ENCODE results near the gene WNT9A.

The WNT9A gene

GRCh38 chr1:227896710-227897655, 50.7 kb downstream of the WNT9A start:
- H3K36me3 Mint-ChIP-seq (ENCODE audit: insufficient read depth) = no peaks in the 10 kb centered on the region
- no peak overlapping the region for H3K27ac Mint-ChIP-seq (ENCODE audit: low read depth)
- ATAC-seq (replicated peaks; ENCODE audit: extremely low read depth, poor library complexity, severe bottlenecking) = no peak
- peaks cover 9% of the 10 kb centered on the region for H3K4me1 Mint-ChIP-seq
- H3K4me3 Mint-ChIP-seq = no peak overlapping the region
- DNase-seq (ENCODE audit: low spot score in 2 of 2) = peak in 1 of 2 donors; percentile 5
- H3K27me3 Mint-ChIP-seq = no peaks in the 10 kb centered on the region
- H3K9me3 Mint-ChIP-seq = no peaks in the 10 kb centered on the region

- Mint-ChIP-seq H3K4me3 (no peak overlapping the region), H3K36me3 (ENCODE audit: insufficient read depth) (no peaks in the 10 kb centered on the region), H3K27ac (ENCODE audit: low read depth) (no peak overlapping the region), H3K4me1 (peaks cover 9% of the 10 kb centered on the region), H3K9me3 (no peaks in the 10 kb centered on the region), H3K27me3 (no peaks in the 10 kb centered on the region)
- DNase-seq (ENCODE audit: low spot score in 2 of 2) (peak in 1 of 2 donors; percentile 8), ATAC-seq (replicated peaks; ENCODE audit: extremely low read depth, poor library complexity, severe bottlenecking) (no peak)
These were observed 51.7 kb downstream of the WNT9A start for GRCh38 chr1:227895828-227896685.

DNA sequence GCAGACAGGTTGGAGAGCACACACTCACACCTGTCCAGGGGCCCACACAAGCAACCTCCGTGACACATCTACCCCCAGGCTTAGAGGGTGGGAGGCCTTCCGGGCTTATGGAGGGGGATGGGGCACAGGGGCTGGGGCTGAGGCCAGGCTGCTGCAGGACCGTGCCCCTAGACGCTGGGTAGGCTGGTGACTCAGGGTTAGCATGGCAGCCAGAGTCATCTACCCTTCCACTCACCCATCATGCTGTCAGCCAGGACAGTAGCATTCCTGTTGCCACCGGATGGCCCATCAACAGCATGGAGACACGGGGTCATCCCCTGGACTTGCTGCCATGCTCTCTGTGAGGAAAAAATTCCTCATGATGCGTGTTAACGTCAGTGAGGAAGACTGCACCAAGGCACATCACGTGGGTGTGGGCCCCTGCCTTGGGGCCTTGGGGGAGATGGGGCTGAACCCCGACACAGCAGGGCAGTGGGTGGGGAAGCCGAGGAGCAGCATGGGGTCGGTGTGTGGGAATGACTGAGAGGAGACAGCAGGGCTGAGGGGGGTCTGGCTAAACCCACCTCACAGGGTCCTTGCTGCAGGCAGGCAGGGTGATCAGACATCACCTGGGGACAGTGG, 52.8 kb downstream of the WNT9A start:
- H3K4me3 Mint-ChIP-seq = no peak overlapping the region
- no peak for ATAC-seq (replicated peaks; ENCODE audit: extremely low read depth, poor library complexity, severe bottlenecking)
- no peak for DNase-seq (ENCODE audit: low spot score in 2 of 2)
- H3K27me3 Mint-ChIP-seq = no peaks in the 10 kb centered on the region
- peaks cover 9% of the 10 kb centered on the region for H3K4me1 Mint-ChIP-seq
- no peak overlapping the region for H3K27ac Mint-ChIP-seq (ENCODE audit: low read depth)
- no peaks in the 10 kb centered on the region for H3K9me3 Mint-ChIP-seq
- no peaks in the 10 kb centered on the region for H3K36me3 Mint-ChIP-seq (ENCODE audit: insufficient read depth)

DNA sequence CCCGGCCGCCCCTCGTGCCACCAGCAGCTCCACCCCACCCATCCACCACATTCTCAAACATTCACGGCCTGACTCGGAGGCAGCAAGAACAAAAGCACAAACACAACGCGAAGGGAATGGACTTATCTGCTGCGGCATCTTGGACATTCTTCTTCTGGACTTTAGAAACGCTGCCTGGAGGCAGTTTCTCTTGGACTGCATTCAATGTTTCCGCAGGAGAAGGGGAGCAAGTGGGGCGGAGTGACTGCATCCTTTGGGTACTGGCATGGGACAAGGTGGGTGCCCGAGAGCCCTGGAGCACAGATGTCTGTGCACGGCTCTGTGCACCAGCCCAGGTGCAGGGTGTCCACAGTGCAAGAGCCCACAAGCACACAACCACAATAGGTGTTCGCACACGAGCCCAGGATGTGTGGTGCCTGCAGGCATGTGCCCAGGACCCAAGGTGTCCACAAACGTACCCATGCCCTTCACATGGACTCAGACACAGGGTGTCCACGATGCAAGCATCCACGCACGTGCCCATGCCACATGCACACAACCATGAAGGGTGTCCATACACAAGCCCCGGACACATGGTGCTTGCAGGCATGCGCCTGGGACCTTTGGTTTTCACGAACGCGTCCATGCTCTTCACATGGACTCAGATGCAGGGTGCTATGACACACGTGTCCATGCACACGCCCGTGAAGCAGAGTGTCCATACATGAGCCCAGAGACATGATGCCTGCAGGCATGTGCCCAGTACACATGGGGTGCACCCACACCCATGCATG, 53.6 kb downstream of the WNT9A start:
- ATAC-seq (replicated peaks; ENCODE audit: extremely low read depth, poor library complexity, severe bottlenecking) (no peak), DNase-seq (ENCODE audit: low spot score in 2 of 2) (peak in 1 of 2 donors; percentile 8)
- Mint-ChIP-seq H3K27ac (ENCODE audit: low read depth) (no peak overlapping the region), H3K36me3 (ENCODE audit: insufficient read depth) (no peaks in the 10 kb centered on the region), H3K4me3 (no peak overlapping the region), H3K4me1 (peaks cover 9% of the 10 kb centered on the region), H3K9me3 (no peaks in the 10 kb centered on the region), H3K27me3 (no peaks in the 10 kb centered on the region)

GRCh38 chr1:227893300-227893948, 54.3 kb downstream of the WNT9A start:
- DNase-seq (ENCODE audit: low spot score in 2 of 2) (peak in 1 of 2 donors; percentile 7), ATAC-seq (replicated peaks; ENCODE audit: extremely low read depth, poor library complexity, severe bottlenecking) (no peak)
- H3K27me3 Mint-ChIP-seq = no peaks in the 10 kb centered on the region
- no peaks in the 10 kb centered on the region for H3K9me3 Mint-ChIP-seq
- H3K27ac Mint-ChIP-seq (ENCODE audit: low read depth) = no peak overlapping the region
- peaks cover 3% of the 10 kb centered on the region for H3K4me1 Mint-ChIP-seq
- no peaks in the 10 kb centered on the region for H3K36me3 Mint-ChIP-seq (ENCODE audit: insufficient read depth)
- H3K4me3 Mint-ChIP-seq = no peak overlapping the region

DNA sequence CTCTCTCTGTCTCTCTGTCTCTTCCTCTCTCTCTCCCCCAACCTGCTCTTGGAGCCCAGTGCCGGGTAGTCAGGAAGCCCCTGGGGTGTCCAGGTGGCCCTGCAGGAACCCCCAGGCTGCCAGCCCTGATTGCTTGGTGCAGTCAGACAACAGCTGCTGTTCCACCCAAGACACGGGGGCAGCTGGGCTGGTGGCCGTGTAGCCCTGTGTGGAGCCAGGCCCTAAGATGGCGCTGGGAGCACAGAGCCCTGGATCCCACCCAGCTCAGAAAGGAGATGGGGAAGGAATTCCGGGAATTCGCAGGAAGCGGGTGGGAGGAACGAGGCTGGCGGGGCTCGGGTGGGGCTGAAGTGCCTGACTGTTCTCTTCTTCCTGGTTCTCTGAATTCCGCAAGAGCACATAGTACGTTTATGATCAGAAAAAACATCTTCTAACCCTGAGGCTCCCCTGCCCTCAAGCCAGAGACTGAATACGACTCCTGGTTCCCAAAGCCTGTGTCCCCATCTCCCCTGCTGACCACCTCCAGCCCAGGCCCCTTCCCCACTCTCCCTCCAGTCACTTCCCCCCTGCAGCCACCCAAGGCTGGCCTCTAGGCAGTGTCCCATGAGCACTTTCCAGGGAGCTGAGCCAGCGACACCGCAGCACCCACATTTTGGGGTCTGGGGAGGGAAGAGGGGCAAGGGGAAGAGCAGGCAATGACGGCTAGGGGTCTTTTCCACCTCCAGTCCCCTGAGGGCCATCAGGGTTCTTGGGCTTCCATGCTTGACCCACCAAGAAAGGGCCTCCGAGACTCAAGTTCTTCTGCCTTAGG, 55.0 kb downstream of the WNT9A start:
- H3K36me3 Mint-ChIP-seq (ENCODE audit: insufficient read depth) = peaks cover 3% of the 10 kb centered on the region
- no peaks in the 10 kb centered on the region for H3K4me1 Mint-ChIP-seq
- no peaks in the 10 kb centered on the region for H3K9me3 Mint-ChIP-seq
- DNase-seq (ENCODE audit: low spot score in 2 of 2) (no peak), ATAC-seq (replicated peaks; ENCODE audit: extremely low read depth, poor library complexity, severe bottlenecking) (no peak)
- H3K27me3 Mint-ChIP-seq = no peaks in the 10 kb centered on the region
- H3K4me3 Mint-ChIP-seq = no peak overlapping the region
- H3K27ac Mint-ChIP-seq (ENCODE audit: low read depth) = no peak overlapping the region

- H3K9me3 Mint-ChIP-seq = no peaks in the 10 kb centered on the region
- no peak overlapping the region for H3K4me3 Mint-ChIP-seq
- no peak overlapping the region for H3K27ac Mint-ChIP-seq (ENCODE audit: low read depth)
- DNase-seq (ENCODE audit: low spot score in 2 of 2) (no peak), ATAC-seq (replicated peaks; ENCODE audit: extremely low read depth, poor library complexity, severe bottlenecking) (no peak)
- H3K36me3 Mint-ChIP-seq (ENCODE audit: insufficient read depth) = peaks cover 3% of the 10 kb centered on the region
- H3K27me3 Mint-ChIP-seq = no peaks in the 10 kb centered on the region
- H3K4me1 Mint-ChIP-seq = no peaks in the 10 kb centered on the region
These were observed 55.7 kb downstream of the WNT9A start for GRCh38 chr1:227891955-227892488.

DNA sequence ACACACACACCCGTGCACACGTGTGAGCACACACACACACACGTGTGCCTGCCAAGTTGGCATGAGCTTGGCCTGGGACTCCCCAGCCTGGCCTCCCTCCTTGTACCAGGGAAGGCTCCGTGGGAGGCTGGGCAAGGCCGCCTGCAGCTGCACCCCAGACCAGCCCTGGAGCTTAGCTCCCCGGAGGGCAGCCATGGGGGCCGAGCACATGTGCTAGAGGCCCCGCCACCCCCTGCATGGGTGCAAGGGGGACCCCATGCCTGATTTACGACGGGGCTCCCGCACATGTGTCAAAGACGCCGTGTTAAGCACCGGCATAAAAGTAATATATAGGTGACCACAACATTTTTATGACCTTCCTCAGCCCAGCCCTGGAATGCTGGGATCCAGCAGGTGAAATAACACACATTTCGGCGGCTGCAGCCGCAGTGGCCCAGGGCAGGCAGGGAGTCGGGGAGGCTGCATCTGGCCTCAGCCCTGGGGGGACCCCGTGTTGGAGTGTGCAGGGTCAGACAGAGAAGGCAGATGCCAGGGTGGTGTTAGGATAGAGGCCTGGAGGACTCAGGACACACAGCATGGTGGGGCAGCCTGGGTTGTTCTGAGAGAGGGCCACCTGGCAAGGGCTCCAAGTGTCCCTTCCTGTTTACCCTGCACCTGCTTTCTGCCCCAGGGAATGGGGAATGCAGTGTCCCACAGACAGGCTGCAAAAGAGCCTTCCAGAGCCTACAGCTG, 56.3 kb downstream of the WNT9A start:
- Mint-ChIP-seq H3K4me1 (no peaks in the 10 kb centered on the region), H3K9me3 (no peaks in the 10 kb centered on the region), H3K27ac (ENCODE audit: low read depth) (no peak overlapping the region), H3K27me3 (no peaks in the 10 kb centered on the region), H3K36me3 (ENCODE audit: insufficient read depth) (peaks cover 3% of the 10 kb centered on the region), H3K4me3 (no peak overlapping the region)
- DNase-seq (ENCODE audit: low spot score in 2 of 2) (peak in 1 of 2 donors; percentile 7), ATAC-seq (replicated peaks; ENCODE audit: extremely low read depth, poor library complexity, severe bottlenecking) (no peak)

- peaks cover 4% of the 10 kb centered on the region for H3K4me1 Mint-ChIP-seq
- H3K9me3 Mint-ChIP-seq = no peaks in the 10 kb centered on the region
- ATAC-seq (replicated peaks; ENCODE audit: extremely low read depth, poor library complexity, severe bottlenecking) = no peak
- no peak for DNase-seq (ENCODE audit: low spot score in 2 of 2)
- no peak overlapping the region for H3K4me3 Mint-ChIP-seq
- H3K36me3 Mint-ChIP-seq (ENCODE audit: insufficient read depth) = peaks cover 3% of the 10 kb centered on the region
- H3K27ac Mint-ChIP-seq (ENCODE audit: low read depth) = no peak overlapping the region
- H3K27me3 Mint-ChIP-seq = no peaks in the 10 kb centered on the region
These were observed 57.1 kb downstream of the WNT9A start for GRCh38 chr1:227890451-227891222.

GRCh38 chr1:227889863-227890405, 57.8 kb downstream of the WNT9A start:
- Mint-ChIP-seq H3K36me3 (ENCODE audit: insufficient read depth) (peaks cover 3% of the 10 kb centered on the region), H3K27ac (ENCODE audit: low read depth) (no peak overlapping the region), H3K4me1 (peaks cover 10% of the 10 kb centered on the region), H3K9me3 (no peaks in the 10 kb centered on the region), H3K27me3 (no peaks in the 10 kb centered on the region), H3K4me3 (no peak overlapping the region)
- DNase-seq (ENCODE audit: low spot score in 2 of 2) = no peak
- ATAC-seq (replicated peaks; ENCODE audit: extremely low read depth, poor library complexity, severe bottlenecking) = no peak

Data from central memory CD8-positive, alpha-beta T cell (primary cell).